Stimulated activated naive CD8-positive, alpha-beta T cell treated with anti-CD3 and anti-CD28 coated beads, Interleukin-15, Interleukin-2, amounts not matched to agents 100 ng/mL and 50 ng/mL, for 24 hours (primary cell): ENCODE results near the gene PPP1R18.
"Not testable (repeated sequence)": the region's sequence is repeated elsewhere in the genome, so short reads cannot be mapped to it uniquely, and the experiment has no call there.

Source experiments
- H3K27ac Mint-ChIP-seq: one replicate; pipeline ENCODE4 v1.8.0; 2021; ENCODE audit warnings: mild to moderate bottlenecking, mixed read lengths
- H3K27me3 Mint-ChIP-seq: one replicate; pipeline ENCODE4 v1.8.0; 2021; ENCODE audit warnings: mixed read lengths
- H3K36me3 Mint-ChIP-seq: one replicate; pipeline ENCODE4 v1.8.0; 2021; ENCODE audit warnings: low read depth, mixed read lengths
- H3K4me1 Mint-ChIP-seq: one replicate; pipeline ENCODE4 v1.8.0; 2021; ENCODE audit warnings: low read depth, mixed read lengths
- H3K4me3 Mint-ChIP-seq: one replicate; pipeline ENCODE4 v1.8.0; 2021; ENCODE audit warnings: mild to moderate bottlenecking, mixed read lengths
- H3K9me3 Mint-ChIP-seq: one replicate; pipeline ENCODE4 v1.8.0; 2021; ENCODE audit warnings: mixed read lengths

Gene PPP1R18

GRCh38 chr6:30686009-30686907 is at the start of gene PPP1R18:
Gene PPP1R18 (minus strand): TSS chr6:30686645. CDS start chr6:30686018, 627 bp downstream.
- H3K4me3 Mint-ChIP-seq = peak within 1 kb of the TSS; percentile 97
- H3K27me3 Mint-ChIP-seq = no peaks in the 10 kb centered on the region
- H3K27ac Mint-ChIP-seq = peak within 1 kb of the TSS; percentile 95
- no peaks in the 10 kb centered on the region for H3K9me3 Mint-ChIP-seq
- H3K4me1 Mint-ChIP-seq = peaks cover 43% of the 10 kb centered on the region
- peaks cover 41% of the 10 kb centered on the region for H3K36me3 Mint-ChIP-seq

- Mint-ChIP-seq H3K4me1 (peaks cover 86% of the 10 kb centered on the region), H3K4me3 (peak overlapping the region; percentile 72), H3K27ac (peak overlapping the region; percentile 95), H3K9me3 (peaks cover 3% of the 10 kb centered on the region), H3K36me3 (peaks cover 65% of the 10 kb centered on the region), H3K27me3 (no peaks in the 10 kb centered on the region)
These were observed 49.3 kb upstream of the PPP1R18 start for GRCh38 chr6:30735668-30736314.

GRCh38 chr6:30732237-30732943 is 45.9 kb upstream of the PPP1R18 start:
- H3K4me1 Mint-ChIP-seq = peaks cover 66% of the 10 kb centered on the region
- H3K9me3 Mint-ChIP-seq = no peaks in the 10 kb centered on the region
- peak overlapping the region; percentile 45 for H3K27ac Mint-ChIP-seq
- H3K27me3 Mint-ChIP-seq = no peaks in the 10 kb centered on the region
- H3K4me3 Mint-ChIP-seq = no peak overlapping the region
- H3K36me3 Mint-ChIP-seq = peaks cover 45% of the 10 kb centered on the region

- H3K27me3 Mint-ChIP-seq = no peaks in the 10 kb centered on the region
- H3K9me3 Mint-ChIP-seq = no peaks in the 10 kb centered on the region
- H3K36me3 Mint-ChIP-seq = peaks cover 34% of the 10 kb centered on the region
- peak overlapping the region; percentile 72 for H3K4me3 Mint-ChIP-seq
- peaks cover 54% of the 10 kb centered on the region for H3K4me1 Mint-ChIP-seq
- peak overlapping the region; percentile 16 for H3K27ac Mint-ChIP-seq
These were observed 44.4 kb upstream of the PPP1R18 start for GRCh38 chr6:30730601-30731435.

GRCh38 chr6:30727920-30728553 is 41.6 kb upstream of the PPP1R18 start:
- Mint-ChIP-seq H3K9me3 (no peaks in the 10 kb centered on the region), H3K36me3 (peaks cover 42% of the 10 kb centered on the region), H3K27ac (peak overlapping the region; percentile 59), H3K4me3 (no peak overlapping the region), H3K27me3 (no peaks in the 10 kb centered on the region), H3K4me1 (peaks cover 57% of the 10 kb centered on the region)

GRCh38 chr6:30726506-30727413 is 40.3 kb upstream of the PPP1R18 start:
- Mint-ChIP-seq H3K27me3 (no peaks in the 10 kb centered on the region), H3K9me3 (no peaks in the 10 kb centered on the region), H3K4me3 (no peak overlapping the region), H3K4me1 (peaks cover 53% of the 10 kb centered on the region), H3K36me3 (peaks cover 48% of the 10 kb centered on the region), H3K27ac (peak overlapping the region; percentile 65)

GRCh38 chr6:30725713-30726505 is 39.5 kb upstream of the PPP1R18 start:
- H3K36me3 Mint-ChIP-seq = peaks cover 56% of the 10 kb centered on the region
- H3K27me3 Mint-ChIP-seq = no peaks in the 10 kb centered on the region
- peak overlapping the region; percentile 34 for H3K27ac Mint-ChIP-seq
- no peaks in the 10 kb centered on the region for H3K9me3 Mint-ChIP-seq
- H3K4me3 Mint-ChIP-seq = peak overlapping the region; percentile 19
- peaks cover 47% of the 10 kb centered on the region for H3K4me1 Mint-ChIP-seq

GRCh38 chr6:30724906-30725667 is 38.6 kb upstream of the PPP1R18 start:
- peaks cover 41% of the 10 kb centered on the region for H3K4me1 Mint-ChIP-seq
- H3K27ac Mint-ChIP-seq = peak overlapping the region; percentile 99
- no peaks in the 10 kb centered on the region for H3K9me3 Mint-ChIP-seq
- no peaks in the 10 kb centered on the region for H3K27me3 Mint-ChIP-seq
- H3K36me3 Mint-ChIP-seq = peaks cover 60% of the 10 kb centered on the region
- H3K4me3 Mint-ChIP-seq = peak overlapping the region; percentile 61

- H3K9me3 Mint-ChIP-seq, H3K27me3 Mint-ChIP-seq: not testable (repeated sequence)
- H3K4me1 Mint-ChIP-seq = peaks cover 47% of the 10 kb centered on the region
- peak overlapping the region; percentile 99 for H3K27ac Mint-ChIP-seq
- peaks cover 56% of the 10 kb centered on the region for H3K36me3 Mint-ChIP-seq
- peak overlapping the region; percentile 99 for H3K4me3 Mint-ChIP-seq
These were observed 37.6 kb upstream of the PPP1R18 start for GRCh38 chr6:30723843-30724741.

GRCh38 chr6:30723159-30723842 is 36.9 kb upstream of the PPP1R18 start:
- H3K4me3 Mint-ChIP-seq = peak overlapping the region; percentile 99

More at GRCh38 chr6:30723159-30723842, 36.9 kb upstream of the PPP1R18 start:
- H3K9me3 Mint-ChIP-seq, H3K27me3 Mint-ChIP-seq: not testable (repeated sequence)
- H3K36me3 Mint-ChIP-seq = peaks cover 56% of the 10 kb centered on the region
- H3K27ac Mint-ChIP-seq = peak overlapping the region; percentile 99
- peaks cover 55% of the 10 kb centered on the region for H3K4me1 Mint-ChIP-seq
